ENCODE results near the gene SEZ6. TPM values are rescaled to one million over a fixed set of nuclear protein-coding genes. Genes with fewer than 3 reads are reported as not detected.

SEZ6 gene
- total RNA-seq, 1 donor from 2014 or later: 10.1 TPM

DNA sequence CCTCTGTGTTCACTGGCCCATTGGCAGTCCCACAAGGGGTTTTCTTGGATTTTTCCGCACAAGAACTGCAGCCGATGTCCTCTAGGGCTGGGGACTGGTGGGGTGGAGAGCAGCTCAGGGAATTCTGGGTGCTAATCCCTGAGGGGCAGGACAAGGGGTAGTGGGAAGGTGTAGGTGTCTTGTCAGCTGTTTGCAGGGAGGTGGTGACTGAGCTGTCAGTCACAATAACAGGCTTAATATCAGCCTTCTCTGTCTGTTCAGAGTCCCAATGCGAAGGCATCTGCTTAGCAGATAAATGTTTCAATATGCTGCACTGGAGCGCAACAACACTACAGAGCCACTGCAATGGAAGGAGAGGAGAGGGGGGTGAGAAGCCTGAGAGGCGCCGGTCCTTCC, 92.9 kb downstream of the SEZ6 start:
- H3K4me1 Mint-ChIP-seq (ENCODE audit: low read depth): no peaks in the 10 kb centered on the region
- H3K36me3 Mint-ChIP-seq (ENCODE audit: insufficient read depth): peaks cover 33% of the 10 kb centered on the region
- TF ChIP-seq, protein P1, sequence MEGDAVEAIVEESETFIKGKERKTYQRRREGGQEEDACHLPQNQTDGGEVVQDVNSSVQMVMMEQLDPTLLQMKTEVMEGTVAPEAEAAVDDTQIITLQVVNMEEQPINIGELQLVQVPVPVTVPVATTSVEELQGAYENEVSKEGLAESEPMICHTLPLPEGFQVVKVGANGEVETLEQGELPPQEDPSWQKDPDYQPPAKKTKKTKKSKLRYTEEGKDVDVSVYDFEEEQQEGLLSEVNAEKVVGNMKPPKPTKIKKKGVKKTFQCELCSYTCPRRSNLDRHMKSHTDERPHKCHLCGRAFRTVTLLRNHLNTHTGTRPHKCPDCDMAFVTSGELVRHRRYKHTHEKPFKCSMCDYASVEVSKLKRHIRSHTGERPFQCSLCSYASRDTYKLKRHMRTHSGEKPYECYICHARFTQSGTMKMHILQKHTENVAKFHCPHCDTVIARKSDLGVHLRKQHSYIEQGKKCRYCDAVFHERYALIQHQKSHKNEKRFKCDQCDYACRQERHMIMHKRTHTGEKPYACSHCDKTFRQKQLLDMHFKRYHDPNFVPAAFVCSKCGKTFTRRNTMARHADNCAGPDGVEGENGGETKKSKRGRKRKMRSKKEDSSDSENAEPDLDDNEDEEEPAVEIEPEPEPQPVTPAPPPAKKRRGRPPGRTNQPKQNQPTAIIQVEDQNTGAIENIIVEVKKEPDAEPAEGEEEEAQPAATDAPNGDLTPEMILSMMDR (IDR thresholded peaks at IDR 0.05; ENCODE audit: unreplicated experiment): no peak
- H3K9me3 Mint-ChIP-seq (ENCODE audit: low read depth): no peaks in the 10 kb centered on the region
- H3K27ac Mint-ChIP-seq: peak overlapping the region; percentile 59
- H3K4me3 Mint-ChIP-seq (ENCODE audit: low read depth): no peak overlapping the region
- DNase-seq (ENCODE audit: low spot score, unreplicated experiment): no peak
- no peaks in the 10 kb centered on the region for H3K27me3 Mint-ChIP-seq

- peak overlapping the region; percentile 59 for H3K27ac Mint-ChIP-seq
- no peak overlapping the region for H3K4me3 Mint-ChIP-seq (ENCODE audit: low read depth)
Measured at GRCh38 chr17:28912281-28912937, 93.4 kb downstream of the SEZ6 start.

DNA sequence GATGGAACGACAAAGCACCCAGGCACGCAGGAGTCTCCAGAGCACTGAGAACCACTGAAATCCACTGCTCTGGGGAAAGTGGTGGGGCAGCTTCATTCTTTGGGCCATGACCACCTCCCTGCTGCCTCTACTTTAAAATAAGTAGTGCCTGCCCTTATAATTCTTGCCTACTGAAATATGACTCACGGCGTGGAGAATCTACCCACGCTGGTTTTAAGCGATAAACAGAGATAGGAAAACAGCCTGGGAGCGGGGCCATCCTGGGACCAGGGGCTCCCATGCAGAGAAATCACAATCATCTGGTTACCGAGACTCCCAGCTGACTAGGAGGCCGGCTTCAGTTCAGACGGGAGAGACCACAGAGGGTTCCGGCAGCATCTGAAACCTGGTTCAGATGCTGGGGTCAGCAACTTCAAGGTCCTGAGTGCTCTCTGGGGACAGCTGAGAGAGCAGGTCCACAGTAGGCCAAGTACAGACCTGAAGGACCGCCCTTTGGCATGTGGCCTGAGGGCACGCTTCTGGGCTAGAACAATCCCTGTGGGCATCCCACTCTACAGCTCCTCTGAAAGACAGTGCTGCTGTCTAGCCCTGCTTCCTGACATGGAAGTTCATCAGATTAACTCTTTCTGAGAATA, 94.3 kb downstream of the SEZ6 start:
- H3K9me3 Mint-ChIP-seq (ENCODE audit: low read depth): no peaks in the 10 kb centered on the region
- no peaks in the 10 kb centered on the region for H3K4me1 Mint-ChIP-seq (ENCODE audit: low read depth)
- no peak overlapping the region for H3K27ac Mint-ChIP-seq
- TF ChIP-seq, protein P1 (IDR thresholded peaks at IDR 0.05; ENCODE audit: unreplicated experiment): no peak
- no peaks in the 10 kb centered on the region for H3K27me3 Mint-ChIP-seq
- H3K4me3 Mint-ChIP-seq (ENCODE audit: low read depth): no peak overlapping the region
- H3K36me3 Mint-ChIP-seq (ENCODE audit: insufficient read depth): peaks cover 39% of the 10 kb centered on the region
- DNase-seq (ENCODE audit: low spot score, unreplicated experiment): no peak

More at GRCh38 chr17:28912281-28912937, 93.4 kb downstream of the SEZ6 start:
- no peak for DNase-seq (ENCODE audit: low spot score, unreplicated experiment)
- Mint-ChIP-seq H3K36me3 (ENCODE audit: insufficient read depth) (peaks cover 38% of the 10 kb centered on the region), H3K9me3 (ENCODE audit: low read depth) (no peaks in the 10 kb centered on the region), H3K4me1 (ENCODE audit: low read depth) (no peaks in the 10 kb centered on the region), H3K27me3 (no peaks in the 10 kb centered on the region)
- TF ChIP-seq, protein P1 (IDR thresholded peaks at IDR 0.05; ENCODE audit: unreplicated experiment): no peak

- DNase-seq (ENCODE audit: low spot score, unreplicated experiment): no peak
- Mint-ChIP-seq H3K27ac (no peak overlapping the region), H3K27me3 (no peaks in the 10 kb centered on the region), H3K4me3 (ENCODE audit: low read depth) (no peak overlapping the region), H3K36me3 (ENCODE audit: insufficient read depth) (peaks cover 36% of the 10 kb centered on the region), H3K4me1 (ENCODE audit: low read depth) (no peaks in the 10 kb centered on the region), H3K9me3 (ENCODE audit: low read depth) (no peaks in the 10 kb centered on the region)
- TF ChIP-seq, protein P1 (IDR thresholded peaks at IDR 0.05; ENCODE audit: unreplicated experiment): no peak
Measured at GRCh38 chr17:28910534-28910933, 95.3 kb downstream of the SEZ6 start.

- H3K36me3 Mint-ChIP-seq (ENCODE audit: insufficient read depth): peaks cover 25% of the 10 kb centered on the region
- no peaks in the 10 kb centered on the region for H3K4me1 Mint-ChIP-seq (ENCODE audit: low read depth)
- TF ChIP-seq, protein P1 (IDR thresholded peaks at IDR 0.05; ENCODE audit: unreplicated experiment): no peak
- no peak for DNase-seq (ENCODE audit: low spot score, unreplicated experiment)
- no peak overlapping the region for H3K4me3 Mint-ChIP-seq (ENCODE audit: low read depth)
- peak overlapping the region; percentile 8 for H3K27ac Mint-ChIP-seq
- no peaks in the 10 kb centered on the region for H3K9me3 Mint-ChIP-seq (ENCODE audit: low read depth)
- H3K27me3 Mint-ChIP-seq: no peaks in the 10 kb centered on the region
Measured at GRCh38 chr17:28908640-28909167, 97.1 kb downstream of the SEZ6 start.

All from progenitor cell of endocrine pancreas (in vitro differentiated cells).